T-cell (primary cell): ENCODE results near the gene ARHGAP10. TPM values are rescaled to one million over a fixed set of nuclear protein-coding genes. Genes with fewer than 3 reads are reported as not detected.

ENCODE experiments used
- ATAC-seq, 4 experiments: fragments of 200-7000 bp in 3 of 4; fragments of 150-1000 bp in 1 of 4; cut with Tn5 transposase; replicated peaks in 1 of 4; 1 replicate in 3 of 4; 2 replicates in 1 of 4; pipeline ENCODE4 v1.10.0; 2021; ENCODE audit warnings: moderate library complexity in 3 of 4, mild to moderate bottlenecking in 2 of 4, moderate number of reproducible peaks in 1 of 4
- CTCF ChIA-PET, 2 donors: fragments of 300-600 bp; sonication (Branson Sonifier 250); formaldehyde crosslinking; loops; one replicate each; lab custom pipeline; 2022; ENCODE audit warnings: antibody characterized with exemption in 2 of 2; lab: Charles Lee
- POLR2A ChIA-PET, 2 donors: fragments of 300-600 bp; sonication (Branson Sonifier 250); formaldehyde crosslinking; loops; one replicate each; lab custom pipeline; 2022; ENCODE audit warnings: antibody characterized with exemption in 2 of 2; lab: Charles Lee
- DNase-seq, 35 experiments: peaks; one replicate each; pipeline versions ENCODE4 v3.0.0 to v3.0.0-alpha.2; 2013 to 2023
- H3K27ac ChIP-seq: one replicate; pipeline ENCODE4 v1.5.1; 2013; ENCODE audit warnings: low read length
- H3K27me3 ChIP-seq, 2 experiments: replicated peaks in 1 of 2; 1 replicate in 1 of 2; 2 replicates in 1 of 2; pipeline versions ENCODE4 v1.6.1 to v1.7.0; 2013; ENCODE audit warnings: low read length in 1 of 2, mixed read lengths in 1 of 2; ENCODE audit not compliant: control insufficient read depth in 2 of 2, insufficient read depth in 2 of 2; ENCODE audit errors: extremely low read depth in 1 of 2
- H3K36me3 ChIP-seq, 2 donors: 1 replicate in 1 of 2; 2 replicates in 1 of 2; pipeline versions ENCODE4 v1.6.1 to v1.7.0; 2013; ENCODE audit warnings: low read length in 1 of 2; ENCODE audit not compliant: control insufficient read depth in 2 of 2, insufficient read depth in 1 of 2; ENCODE audit errors: extremely low read depth in 1 of 2
- H3K4me1 ChIP-seq, 2 experiments: 1 replicate in 1 of 2; 2 replicates in 1 of 2; pipeline versions ENCODE4 v1.6.1 to v1.7.0; 2013; ENCODE audit warnings: low read length in 2 of 2, mixed read lengths in 1 of 2; ENCODE audit not compliant: insufficient read depth in 2 of 2, control insufficient read depth in 1 of 2; ENCODE audit errors: extremely low read depth in 1 of 2
- H3K4me3 ChIP-seq, 2 donors: 1 replicate in 1 of 2; 2 replicates in 1 of 2; pipeline versions ENCODE4 v1.5.1 to v1.7.0; 2013; ENCODE audit warnings: mild to moderate bottlenecking in 2 of 2, low read length in 1 of 2, moderate library complexity in 1 of 2; ENCODE audit not compliant: control insufficient read depth in 1 of 2; ENCODE audit errors: extremely low read depth in 1 of 2
- H3K9me3 ChIP-seq: 2 replicates; pipeline ENCODE4 v1.7.0; 2013
- H3K27ac Mint-ChIP-seq, 2 donors: one replicate each; pipeline ENCODE4 v1.8.0; 2020 to 2021; ENCODE audit warnings: mild to moderate bottlenecking in 2 of 2, mixed read lengths in 2 of 2
- H3K27me3 Mint-ChIP-seq, 2 donors: one replicate each; pipeline ENCODE4 v1.8.0; 2021 to 2022; ENCODE audit warnings: mixed read lengths in 2 of 2
- H3K36me3 Mint-ChIP-seq: one replicate; pipeline ENCODE4 v1.8.0; 2021; ENCODE audit warnings: mixed read lengths
- H3K4me1 Mint-ChIP-seq, 3 donors: one replicate each; pipeline ENCODE4 v1.8.0; 2020 to 2022; ENCODE audit warnings: mixed read lengths in 3 of 3, mild to moderate bottlenecking in 1 of 3
- H3K4me3 Mint-ChIP-seq, 3 donors: one replicate each; pipeline ENCODE4 v1.8.0; 2020 to 2022; ENCODE audit warnings: mild to moderate bottlenecking in 3 of 3, mixed read lengths in 3 of 3, moderate library complexity in 3 of 3
- H3K9me3 Mint-ChIP-seq, 3 donors: one replicate each; pipeline ENCODE4 v1.8.0; 2020 to 2022; ENCODE audit warnings: mixed read lengths in 3 of 3
- WGBS: methylation state at CpG from one replicate; pipeline ENCODE4 v1.1.5; 2013; ENCODE audit warnings: missing lambda C conversion rate; ENCODE audit not compliant: insufficient coverage; 5-methylcytosine and 5-hydroxymethylcytosine counted together
- total RNA-seq, 35 experiments: library from RNA in 6 of 35; stranded (reverse) in 6 of 35; fragments of 120-200 nt in 1 of 35; gene quantifications; one replicate each; pipeline versions ENCODE4 v1.2.1 to v1.2.4 and lab custom pipeline; 2013 to 2026

Gene ARHGAP10
- total RNA-seq, 5 donors from 2014 or later (not counting 1 experiment from before 2014, with no cell fraction given): 6.2 to 7.7 (median 6.8) TPM

- H3K36me3 Mint-ChIP-seq: peaks cover 20% of the 10 kb centered on the region
- peaks cover 0 to 3% of the 10 kb centered on the region in 2 donors for H3K36me3 ChIP-seq
- no peaks in the 10 kb centered on the region for H3K9me3 Mint-ChIP-seq
- H3K4me3 Mint-ChIP-seq: no peak overlapping the region
- H3K4me3 ChIP-seq: no peak overlapping the region
- H3K27ac Mint-ChIP-seq: no peak overlapping the region
- POLR2A ChIA-PET: interaction anchor here in 1 of 2 donors (0.6 kb wide), 1 partner anchor 16 kb away, joined by 4 read pairs; no protein-coding TSS in a partner anchor
- no peaks in the 10 kb centered on the region for H3K4me1 Mint-ChIP-seq
- no peak overlapping the region for H3K27ac ChIP-seq
- no peaks in the 10 kb centered on the region for H3K27me3 Mint-ChIP-seq
- 83% methylated on average over 1 of the region's 2 CpGs for WGBS
- H3K27me3 ChIP-seq: no peaks in the 10 kb centered on the region
- CTCF ChIA-PET: interaction anchor here in 1 of 2 donors (0.6 kb wide), 1 partner anchor 37 kb away, joined by 3 read pairs; no protein-coding TSS in a partner anchor
- no peaks in the 10 kb centered on the region for H3K9me3 ChIP-seq
- DNase-seq (no peak), ATAC-seq (no peak)
- H3K4me1 ChIP-seq: peaks cover 0 to 3% of the 10 kb centered on the region in 2 experiments
Observed at GRCh38 chr4:147851135-147851534, 119.2 kb downstream of the ARHGAP10 start.

- no peak overlapping the region for H3K4me3 ChIP-seq
- H3K36me3 Mint-ChIP-seq: peaks cover 18% of the 10 kb centered on the region
- no peak for ATAC-seq
- H3K9me3 ChIP-seq: no peaks in the 10 kb centered on the region
- no peaks in the 10 kb centered on the region for H3K4me1 Mint-ChIP-seq
- CTCF ChIA-PET: no interaction called here
- WGBS: no CpG with 5 or more reads among the region's 2 CpGs
- POLR2A ChIA-PET: no interaction called here
- H3K27ac Mint-ChIP-seq: no peak overlapping the region
- no peak for DNase-seq
- peaks cover 0 to 3% of the 10 kb centered on the region in 2 donors for H3K36me3 ChIP-seq
- no peaks in the 10 kb centered on the region for H3K27me3 ChIP-seq
- H3K9me3 Mint-ChIP-seq: no peaks in the 10 kb centered on the region
- H3K27ac ChIP-seq: no peak overlapping the region
- no peak overlapping the region for H3K4me3 Mint-ChIP-seq
- no peaks in the 10 kb centered on the region for H3K27me3 Mint-ChIP-seq
- H3K4me1 ChIP-seq: no peaks in the 10 kb centered on the region
Observed at GRCh38 chr4:147853706-147854105, 121.8 kb downstream of the ARHGAP10 start.

GRCh38 chr4:147854154-147854553 lies 122.3 kb downstream of the ARHGAP10 start:
- Mint-ChIP-seq H3K36me3 (peaks cover 20% of the 10 kb centered on the region), H3K4me1 (no peaks in the 10 kb centered on the region), H3K27me3 (no peaks in the 10 kb centered on the region), H3K4me3 (no peak overlapping the region), H3K27ac (no peak overlapping the region), H3K9me3 (no peaks in the 10 kb centered on the region)
- H3K4me3 ChIP-seq: no peak overlapping the region
- no peak for ATAC-seq
- peaks cover 0 to 3% of the 10 kb centered on the region in 2 donors for H3K36me3 ChIP-seq
- ChIA-PET POLR2A (no interaction called here), CTCF (interaction anchor here in 1 of 2 donors (0.7 kb wide), 1 partner anchor 12 kb away, joined by 3 read pairs; no protein-coding TSS in a partner anchor)
- no peaks in the 10 kb centered on the region for H3K9me3 ChIP-seq
- no peak overlapping the region for H3K27ac ChIP-seq
- no peak for DNase-seq
- no peaks in the 10 kb centered on the region for H3K27me3 ChIP-seq
- no peaks in the 10 kb centered on the region for H3K4me1 ChIP-seq
- WGBS: 100% methylated on average over 2 of the region's 3 CpGs

GRCh38 chr4:147855571-147856009 lies 123.7 kb downstream of the ARHGAP10 start:
- no peak overlapping the region for H3K4me3 ChIP-seq
- H3K4me1 ChIP-seq: no peaks in the 10 kb centered on the region
- H3K9me3 ChIP-seq: no peaks in the 10 kb centered on the region
- ChIA-PET CTCF (interaction anchor here in 1 of 2 donors (0.5 to 0.6 kb wide), 2 partner anchors 258 to 337 kb away, joined by 3 to 4 read pairs; no protein-coding TSS in a partner anchor), POLR2A (no interaction called here)
- no peaks in the 10 kb centered on the region for H3K27me3 ChIP-seq
- peaks cover 0 to 2% of the 10 kb centered on the region in 2 donors for H3K36me3 ChIP-seq
- no peak overlapping the region for H3K27ac Mint-ChIP-seq
- ATAC-seq: no peak
- no peak for DNase-seq
- no peaks in the 10 kb centered on the region for H3K9me3 Mint-ChIP-seq
- WGBS: 83% methylated on average over 1 of the region's 1 CpG
- peaks cover 15% of the 10 kb centered on the region for H3K36me3 Mint-ChIP-seq
- H3K4me3 Mint-ChIP-seq: no peak overlapping the region
- no peaks in the 10 kb centered on the region for H3K27me3 Mint-ChIP-seq
- no peak overlapping the region for H3K27ac ChIP-seq
- H3K4me1 Mint-ChIP-seq: no peaks in the 10 kb centered on the region

- H3K9me3 ChIP-seq: no peaks in the 10 kb centered on the region
- DNase-seq (no peak), ATAC-seq (no peak)
- H3K4me1 ChIP-seq: no peaks in the 10 kb centered on the region
- Mint-ChIP-seq H3K27me3 (no peaks in the 10 kb centered on the region), H3K9me3 (no peaks in the 10 kb centered on the region), H3K36me3 (peaks cover 6% of the 10 kb centered on the region), H3K27ac (no peak overlapping the region), H3K4me1 (no peaks in the 10 kb centered on the region), H3K4me3 (no peak overlapping the region)
- H3K27ac ChIP-seq: no peak overlapping the region
- 96% methylated on average over 14 of the region's 15 CpGs for WGBS
- no peak overlapping the region for H3K4me3 ChIP-seq
- POLR2A ChIA-PET: no interaction called here
- H3K27me3 ChIP-seq: no peaks in the 10 kb centered on the region
- H3K36me3 ChIP-seq: no peaks in the 10 kb centered on the region
- CTCF ChIA-PET: interaction anchor here in 1 of 2 donors (0.7 to 1.6 kb wide), 2 partner anchors 153 to 1477 kb away, joined by 3 read pairs; no protein-coding TSS in a partner anchor
Observed at GRCh38 chr4:147860960-147861359, 129.1 kb downstream of the ARHGAP10 start.

GRCh38 chr4:147862043-147862692 lies 130.3 kb downstream of the ARHGAP10 start:
- CTCF ChIA-PET: interaction anchor here (0.9 to 1.6 kb wide), 4 partner anchors 9 to 155 kb away, joined by 3 to 5 read pairs (median 3); no protein-coding TSS in a partner anchor
- Mint-ChIP-seq H3K27ac (no peak overlapping the region), H3K36me3 (peaks cover 5% of the 10 kb centered on the region), H3K27me3 (no peaks in the 10 kb centered on the region), H3K9me3 (no peaks in the 10 kb centered on the region), H3K4me1 (peaks cover 0 to 2% (median 0%) of the 10 kb centered on the region in 3 donors), H3K4me3 (no peak overlapping the region)
- no peaks in the 10 kb centered on the region for H3K9me3 ChIP-seq
- WGBS: 96% methylated on average over 15 of the region's 15 CpGs
- POLR2A ChIA-PET: no interaction called here
- DNase-seq (no peak), ATAC-seq (no peak)
- no peaks in the 10 kb centered on the region for H3K36me3 ChIP-seq
- H3K4me3 ChIP-seq: no peak overlapping the region
- no peak overlapping the region for H3K27ac ChIP-seq
- no peaks in the 10 kb centered on the region for H3K4me1 ChIP-seq
- no peaks in the 10 kb centered on the region for H3K27me3 ChIP-seq
